Upper lobe of left lung (tissue), 6 donors: ENCODE data around the gene GAK. TPM values are rescaled to one million over a fixed set of nuclear protein-coding genes. Genes with fewer than 3 reads are reported as not detected.

Source experiments
- ATAC-seq, 2 donors: fragments of 200-7000 bp; cut with Tn5 transposase; one replicate each; pipeline ENCODE4 v1.9.1; 2022; ENCODE audit warnings: mild to moderate bottlenecking in 2 of 2, moderate library complexity in 2 of 2; ENCODE audit not compliant: low FRiP score in 2 of 2
- DNase-seq, 2 donors: peaks; one replicate each; pipeline ENCODE4 v3.0.0-alpha.2; 2019 to 2020
- H3K27ac ChIP-seq, 4 donors: fragments of 200-600 bp; sonication (generic); one replicate each; pipeline ENCODE4 v1.5.1; 2016 to 2019
- H3K27me3 ChIP-seq, 4 donors: fragments of 200-600 bp; sonication (generic); one replicate each; pipeline ENCODE4 v1.5.1; 2017 to 2019
- H3K36me3 ChIP-seq, 4 donors: fragments of 200-600 bp; sonication (generic); one replicate each; pipeline ENCODE4 v1.5.1; 2016 to 2019
- H3K4me1 ChIP-seq, 4 donors: fragments of 200-600 bp; sonication (generic); one replicate each; pipeline ENCODE4 v1.5.1; 2018 to 2019
- H3K4me3 ChIP-seq, 4 donors: fragments of 200-600 bp; sonication (generic); one replicate each; pipeline ENCODE4 v1.5.1; 2017 to 2019; ENCODE audit warnings: mild to moderate bottlenecking in 2 of 4, moderate library complexity in 1 of 4
- H3K9me3 ChIP-seq, 4 donors: fragments of 200-600 bp; sonication (generic); one replicate each; pipeline ENCODE4 v1.5.1; 2018 to 2019
- CTCF ChIP-seq, 6 experiments: fragments of 450-650 bp in 4 of 6; fragments of 200-600 bp in 2 of 6; sonication (generic) in 2 of 6; IDR thresholded peaks; one replicate each; pipeline ENCODE4 v1.5.1; 2016 to 2019; ENCODE audit warnings: antibody characterized with exemption in 6 of 6
- EP300 ChIP-seq, 4 donors: sonication (generic); formaldehyde crosslinking; IDR thresholded peaks; one replicate each; pipeline ENCODE4 v1.5.1; 2017; ENCODE audit warnings: antibody characterized with exemption in 4 of 4, control low read depth in 2 of 4
- POLR2A ChIP-seq, 4 donors: fragments of 450-650 bp; IDR thresholded peaks; one replicate each; pipeline ENCODE4 v1.5.1; 2016 to 2017; ENCODE audit warnings: antibody characterized with exemption in 4 of 4, mild to moderate bottlenecking in 2 of 4
- POLR2AphosphoS5 ChIP-seq, 2 donors: sonication (generic); formaldehyde crosslinking; IDR thresholded peaks; one replicate each; pipeline ENCODE4 v1.5.1; 2017; ENCODE audit warnings: antibody characterized with exemption in 2 of 2
- WGBS, 2 donors: methylation state at CpG; one replicate each; pipeline ENCODE4 v1.1.5; 2017 to 2018; 5-methylcytosine and 5-hydroxymethylcytosine counted together
- total RNA-seq, 6 donors: library from RNA; depleted of rRNA in 4 of 6; stranded (reverse); fragments of >200 nt in 4 of 6; gene quantifications; one replicate each; pipeline versions ENCODE4 v1.1.0 to v1.2.1, GENCODE V29; 2016 to 2021
- donor health status: DM: no; HTN: no; CAD: no; lungs with moderate emphysema.
- donor health status: DM: no; HTN: yes; CAD: no; lungs with severe emphysema.

The GAK gene
- total RNA-seq, 6 donors from 2014 or later = 116 to 380 (median 154) TPM

- TF ChIP-seq EP300 (IDR thresholded peaks at IDR 0.05) = no peak
- no peak for TF ChIP-seq CTCF (IDR thresholded peaks at IDR 0.05)
- no peak for TF ChIP-seq POLR2AphosphoS5 (IDR thresholded peaks at IDR 0.05)
- no peak for TF ChIP-seq POLR2A (IDR thresholded peaks at IDR 0.05)
- Histone ChIP-seq H3K9me3 (no peaks in the 10 kb centered on the region), H3K4me1 (peaks cover 10 to 35% (median 19%) of the 10 kb centered on the region in 4 donors), H3K27me3 (peaks cover 0 to 6% (median 2%) of the 10 kb centered on the region in 4 donors), H3K4me3 (no peak overlapping the region), H3K27ac (no peak overlapping the region), H3K36me3 (peaks cover 0 to 42% (median 25%) of the 10 kb centered on the region in 4 donors)
- WGBS, 2 donors = 70 to 72% methylated on average over 12 to 40 of the region's 76 CpGs
- DNase-seq (peak in 1 of 2 donors; percentile 86), ATAC-seq (no peak)
Observed at GRCh38 chr4:967113-968104, 35.3 kb upstream of the GAK start.

GRCh38 chr4:966266-967112 lies 34.4 kb upstream of the GAK start:
- Histone ChIP-seq H3K27ac (no peak overlapping the region), H3K9me3 (no peaks in the 10 kb centered on the region), H3K27me3 (peaks cover 0 to 6% (median 2%) of the 10 kb centered on the region in 4 donors), H3K4me3 (no peak overlapping the region), H3K36me3 (peaks cover 0 to 51% (median 34%) of the 10 kb centered on the region in 4 donors), H3K4me1 (peaks cover 1 to 26% (median 9%) of the 10 kb centered on the region in 4 donors)
- ATAC-seq (no peak), DNase-seq (peak in 1 of 2 donors; percentile 77)
- TF ChIP-seq POLR2AphosphoS5 (IDR thresholded peaks at IDR 0.05) (no peak), EP300 (IDR thresholded peaks at IDR 0.05) (no peak), POLR2A (IDR thresholded peaks at IDR 0.05) (no peak), CTCF (IDR thresholded peaks at IDR 0.05) (no peak)
- 89 to 94% methylated on average over 19 to 40 of the region's 48 CpGs for WGBS, 2 donors

- TF ChIP-seq EP300 (IDR thresholded peaks at IDR 0.05) (no peak), POLR2AphosphoS5 (IDR thresholded peaks at IDR 0.05) (no peak), POLR2A (IDR thresholded peaks at IDR 0.05) (no peak), CTCF (IDR thresholded peaks at IDR 0.05) (no peak)
- Histone ChIP-seq H3K9me3 (no peaks in the 10 kb centered on the region), H3K4me1 (peaks cover 0 to 18% (median 4%) of the 10 kb centered on the region in 4 donors), H3K27me3 (peaks cover 0 to 6% (median 2%) of the 10 kb centered on the region in 4 donors), H3K27ac (no peak overlapping the region), H3K4me3 (no peak overlapping the region), H3K36me3 (peaks cover 0 to 58% (median 38%) of the 10 kb centered on the region in 4 donors)
- DNase-seq = peak in 1 of 2 donors; percentile 77
- 89 to 92% methylated on average over 6 to 13 of the region's 21 CpGs for WGBS, 2 donors
- ATAC-seq = no peak
Observed at GRCh38 chr4:965766-966134, 33.6 kb upstream of the GAK start.

GRCh38 chr4:965048-965765 lies 33.1 kb upstream of the GAK start:
- no peak for ATAC-seq
- H3K27me3 ChIP-seq = peaks cover 0 to 6% (median 2%) of the 10 kb centered on the region in 4 donors
- DNase-seq = peak in 1 of 2 donors; percentile 80
- peaks cover 0 to 16% (median 4%) of the 10 kb centered on the region in 4 donors for H3K4me1 ChIP-seq
- TF ChIP-seq POLR2A (IDR thresholded peaks at IDR 0.05) = no peak
- TF ChIP-seq POLR2AphosphoS5 (IDR thresholded peaks at IDR 0.05) = no peak
- TF ChIP-seq EP300 (IDR thresholded peaks at IDR 0.05) = no peak
- no peak for TF ChIP-seq CTCF (IDR thresholded peaks at IDR 0.05)
- H3K9me3 ChIP-seq = no peaks in the 10 kb centered on the region
- no peak overlapping the region for H3K27ac ChIP-seq
- WGBS, 2 donors = 94 to 100% methylated on average over 5 to 18 of the region's 26 CpGs
- H3K36me3 ChIP-seq = peaks cover 0 to 64% (median 41%) of the 10 kb centered on the region in 4 donors
- no peak overlapping the region for H3K4me3 ChIP-seq
